ENCODE data around the gene VAMP5.
"Not testable (repeated sequence)": the region's sequence is repeated elsewhere in the genome, so short reads cannot be mapped to it uniquely, and the experiment has no call there.

VAMP5 gene

GRCh38 chr2:85607268-85608215 lies 23.3 kb downstream of the VAMP5 start:
- no peak overlapping the region for H3K9ac ChIP-seq (ENCODE audit: low read depth, low read length)
- peaks cover 25% of the 10 kb centered on the region for H3K36me3 ChIP-seq (ENCODE audit: insufficient read depth, low read depth, low read length)
- H3K27ac ChIP-seq (ENCODE audit: low read length), result no peak overlapping the region
- no peak overlapping the region for H3K4me3 ChIP-seq (ENCODE audit: low read length)
- no peaks in the 10 kb centered on the region for H3K9me3 ChIP-seq (ENCODE audit: insufficient read depth, low read depth, low read length)
- H3K4me1 ChIP-seq (ENCODE audit: insufficient read depth, low read length), result no peaks in the 10 kb centered on the region
- no peaks in the 10 kb centered on the region for H3K27me3 ChIP-seq (ENCODE audit: insufficient read depth, low read length)

GRCh38 chr2:85611217-85611704 lies 27.0 kb downstream of the VAMP5 start:
- Histone ChIP-seq H3K27me3 (ENCODE audit: insufficient read depth, low read length) (no peaks in the 10 kb centered on the region), H3K4me1 (ENCODE audit: insufficient read depth, low read length) (no peaks in the 10 kb centered on the region), H3K9ac (ENCODE audit: low read depth, low read length) (peak overlapping the region; percentile 79), H3K27ac (ENCODE audit: low read length) (no peak overlapping the region), H3K9me3 (ENCODE audit: insufficient read depth, low read depth, low read length) (no peaks in the 10 kb centered on the region), H3K36me3 (ENCODE audit: insufficient read depth, low read depth, low read length) (peaks cover 25% of the 10 kb centered on the region), H3K4me3 (ENCODE audit: low read length) (peak overlapping the region; percentile 88)

DNA sequence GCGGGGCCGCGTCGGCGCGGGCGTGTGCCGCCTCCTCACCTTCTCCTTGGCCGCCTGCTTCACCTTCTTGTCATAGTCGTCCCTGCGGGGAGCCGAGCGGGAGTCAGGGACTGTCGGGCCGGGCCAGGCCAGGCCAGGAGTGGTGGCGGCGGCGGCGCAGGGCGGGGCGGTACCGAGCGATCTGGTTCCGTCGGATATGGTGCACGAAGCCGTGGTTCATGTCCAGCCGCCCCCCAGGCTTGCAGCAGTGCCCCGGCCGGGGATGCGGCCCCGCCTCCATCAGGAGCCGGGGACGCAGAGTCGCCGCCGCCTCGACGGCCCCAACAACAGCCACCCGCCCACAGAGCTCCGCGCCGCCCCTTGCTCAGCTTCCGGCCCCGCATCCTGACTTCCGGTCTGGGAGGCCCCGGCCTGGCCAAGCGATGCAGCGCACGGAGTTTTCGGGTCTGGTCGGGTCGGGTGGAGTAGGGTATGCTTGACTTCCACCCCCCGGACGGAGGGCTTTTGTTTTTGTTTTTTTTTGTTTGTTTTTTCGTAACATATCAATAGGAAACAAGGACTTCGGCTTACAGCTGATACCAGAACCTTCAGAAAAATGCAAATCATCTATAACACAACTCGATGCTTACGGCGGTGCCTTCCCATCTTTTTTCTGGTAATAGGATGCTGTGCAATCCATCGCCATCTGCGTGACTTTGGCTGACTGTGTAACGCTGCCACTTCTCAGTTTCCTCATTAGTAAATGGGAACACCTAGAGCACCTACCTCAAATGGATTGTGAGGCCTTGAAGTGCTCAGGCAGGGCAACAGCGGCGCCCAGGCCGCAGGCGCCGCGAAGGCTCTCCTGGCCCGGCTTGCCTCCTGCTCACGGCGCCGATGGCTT lies 27.7 kb downstream of the VAMP5 start, which contains the start of gene C2orf68:
Gene C2orf68 (minus strand): TSS at position 362 of the 883 bp plus-strand sequence. CDS start 82 bp downstream, at position 280.
- H3K27ac ChIP-seq (ENCODE audit: low read length), result peak within 1 kb of the TSS; percentile 34

GRCh38 chr2:85613717-85614515 lies 29.7 kb downstream of the VAMP5 start:
- no peaks in the 10 kb centered on the region for H3K9me3 ChIP-seq (ENCODE audit: insufficient read depth, low read depth, low read length)
- no peak overlapping the region for H3K9ac ChIP-seq (ENCODE audit: low read depth, low read length)
- no peaks in the 10 kb centered on the region for H3K27me3 ChIP-seq (ENCODE audit: insufficient read depth, low read length)
- H3K36me3 ChIP-seq (ENCODE audit: insufficient read depth, low read depth, low read length), result peaks cover 23% of the 10 kb centered on the region
- H3K4me1 ChIP-seq (ENCODE audit: insufficient read depth, low read length), result peaks cover 4% of the 10 kb centered on the region; the same call in 1 of the 2 replicates
- H3K27ac ChIP-seq (ENCODE audit: low read length), result no peak overlapping the region
- no peak overlapping the region for H3K4me3 ChIP-seq (ENCODE audit: low read length)

More for the DNA sequence above, 27.7 kb downstream of the VAMP5 start, which contains the start of gene C2orf68:
- Histone ChIP-seq H3K36me3 (ENCODE audit: insufficient read depth, low read depth, low read length) (peaks cover 25% of the 10 kb centered on the region), H3K9ac (ENCODE audit: low read depth, low read length) (peak within 1 kb of the TSS; percentile 79), H3K4me1 (ENCODE audit: insufficient read depth, low read length) (0 out of 2 replicates have a peak, but pooled peaks cover under 1% of the 10 kb centered on the region), H3K9me3 (ENCODE audit: insufficient read depth, low read depth, low read length) (no peaks in the 10 kb centered on the region), H3K4me3 (ENCODE audit: low read length) (peak within 1 kb of the TSS; percentile 88), H3K27me3 (ENCODE audit: insufficient read depth, low read length) (no peaks in the 10 kb centered on the region)

- H3K9ac ChIP-seq (ENCODE audit: low read depth, low read length); H3K27ac ChIP-seq (ENCODE audit: low read length); H3K9me3 ChIP-seq (ENCODE audit: insufficient read depth, low read depth, low read length); H3K4me1 ChIP-seq (ENCODE audit: insufficient read depth, low read length); H3K4me3 ChIP-seq (ENCODE audit: low read length); H3K27me3 ChIP-seq (ENCODE audit: insufficient read depth, low read length): not testable (repeated sequence)
- H3K36me3 ChIP-seq (ENCODE audit: insufficient read depth, low read depth, low read length), result peaks cover 26% of the 10 kb centered on the region
Measured at GRCh38 chr2:85614757-85615156, 30.5 kb downstream of the VAMP5 start.

- Histone ChIP-seq H3K4me1 (ENCODE audit: insufficient read depth, low read length) (peaks cover 4% of the 10 kb centered on the region; the same call in 1 of the 2 replicates), H3K36me3 (ENCODE audit: insufficient read depth, low read depth, low read length) (peaks cover 28% of the 10 kb centered on the region), H3K9me3 (ENCODE audit: insufficient read depth, low read depth, low read length) (no peaks in the 10 kb centered on the region), H3K27ac (ENCODE audit: low read length) (no peak overlapping the region), H3K27me3 (ENCODE audit: insufficient read depth, low read length) (no peaks in the 10 kb centered on the region), H3K4me3 (ENCODE audit: low read length) (no peak overlapping the region; the same call in 1 of the 2 replicates), H3K9ac (ENCODE audit: low read depth, low read length) (peak overlapping the region; percentile 90; the same call in 1 of the 2 replicates)
Measured at GRCh38 chr2:85615413-85615728, 31.1 kb downstream of the VAMP5 start.

- H3K36me3 ChIP-seq (ENCODE audit: insufficient read depth, low read depth, low read length), result peaks cover 47% of the 10 kb centered on the region
- not testable (repeated sequence) for H3K27ac ChIP-seq (ENCODE audit: low read length); H3K4me1 ChIP-seq (ENCODE audit: insufficient read depth, low read length); H3K9me3 ChIP-seq (ENCODE audit: insufficient read depth, low read depth, low read length); H3K9ac ChIP-seq (ENCODE audit: low read depth, low read length); H3K27me3 ChIP-seq (ENCODE audit: insufficient read depth, low read length)
- peak overlapping the region; percentile 86 for H3K4me3 ChIP-seq (ENCODE audit: low read length)
Measured at GRCh38 chr2:85617723-85618122, 33.5 kb downstream of the VAMP5 start.

GRCh38 chr2:85619617-85620016 lies 35.4 kb downstream of the VAMP5 start:
- peaks cover 65% of the 10 kb centered on the region for H3K36me3 ChIP-seq (ENCODE audit: insufficient read depth, low read depth, low read length)
- no peak overlapping the region for H3K9ac ChIP-seq (ENCODE audit: low read depth, low read length)
- no peaks in the 10 kb centered on the region for H3K9me3 ChIP-seq (ENCODE audit: insufficient read depth, low read depth, low read length)
- H3K4me1 ChIP-seq (ENCODE audit: insufficient read depth, low read length), result peaks cover 4% of the 10 kb centered on the region; the same call in 1 of the 2 replicates
- no peak overlapping the region for H3K27ac ChIP-seq (ENCODE audit: low read length)
- no peaks in the 10 kb centered on the region for H3K27me3 ChIP-seq (ENCODE audit: insufficient read depth, low read length)
- no peak overlapping the region for H3K4me3 ChIP-seq (ENCODE audit: low read length)

DNA sequence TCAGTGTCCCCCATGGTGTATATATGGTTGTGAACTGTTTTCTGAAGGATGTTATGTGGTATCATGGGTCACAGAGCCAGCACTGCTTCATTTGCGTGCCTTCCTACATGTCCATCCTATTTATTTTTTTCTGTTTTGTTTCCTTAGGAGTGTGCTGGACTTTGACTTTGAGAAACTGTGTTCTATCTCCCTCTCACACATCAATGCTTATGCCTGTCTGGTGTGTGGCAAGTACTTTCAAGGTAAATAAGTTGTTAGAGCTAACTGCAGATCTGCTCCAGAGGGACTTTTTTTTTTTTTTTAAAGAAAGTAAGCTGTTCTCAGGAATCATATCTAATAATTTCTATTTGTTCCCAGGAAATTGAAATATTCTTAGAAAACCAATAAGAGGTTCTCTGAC lies 37.1 kb downstream of the VAMP5 start:
- Histone ChIP-seq H3K27ac (ENCODE audit: low read length) (no peak overlapping the region), H3K9ac (ENCODE audit: low read depth, low read length) (no peak overlapping the region), H3K27me3 (ENCODE audit: insufficient read depth, low read length) (no peaks in the 10 kb centered on the region), H3K36me3 (ENCODE audit: insufficient read depth, low read depth, low read length) (peaks cover 82% of the 10 kb centered on the region), H3K9me3 (ENCODE audit: insufficient read depth, low read depth, low read length) (no peaks in the 10 kb centered on the region), H3K4me1 (ENCODE audit: insufficient read depth, low read length) (peaks cover 4% of the 10 kb centered on the region; the same call in 1 of the 2 replicates), H3K4me3 (ENCODE audit: low read length) (no peak overlapping the region)

GRCh38 chr2:85623991-85624390 lies 39.8 kb downstream of the VAMP5 start:
- Histone ChIP-seq H3K9me3 (ENCODE audit: insufficient read depth, low read depth, low read length) (no peaks in the 10 kb centered on the region), H3K4me3 (ENCODE audit: low read length) (no peak overlapping the region), H3K27me3 (ENCODE audit: insufficient read depth, low read length) (no peaks in the 10 kb centered on the region), H3K36me3 (ENCODE audit: insufficient read depth, low read depth, low read length) (peaks cover 96% of the 10 kb centered on the region), H3K9ac (ENCODE audit: low read depth, low read length) (no peak overlapping the region), H3K27ac (ENCODE audit: low read length) (no peak overlapping the region), H3K4me1 (ENCODE audit: insufficient read depth, low read length) (no peaks in the 10 kb centered on the region; the same call in 1 of the 2 replicates)

- no peak overlapping the region for H3K27ac ChIP-seq (ENCODE audit: low read length)
- no peaks in the 10 kb centered on the region for H3K27me3 ChIP-seq (ENCODE audit: insufficient read depth, low read length)
- no peaks in the 10 kb centered on the region for H3K4me1 ChIP-seq (ENCODE audit: insufficient read depth, low read length)
- peaks cover 97% of the 10 kb centered on the region for H3K36me3 ChIP-seq (ENCODE audit: insufficient read depth, low read depth, low read length)
- H3K9me3 ChIP-seq (ENCODE audit: insufficient read depth, low read depth, low read length), result no peaks in the 10 kb centered on the region
- H3K4me3 ChIP-seq (ENCODE audit: low read length), result no peak overlapping the region
- no peak overlapping the region for H3K9ac ChIP-seq (ENCODE audit: low read depth, low read length)
Measured at GRCh38 chr2:85628658-85629057, 44.4 kb downstream of the VAMP5 start.
